ENCODE results near the gene PRAF2.

The PRAF2 gene

GRCh38 chrX:49043987-49044281 is 29.9 kb downstream of the PRAF2 start:
- DNase-seq = no peak
- intact Hi-C loops (cut with DNase I) = loop anchor here (1.0 to 5.0 kb wide), 2 partner anchors 42 to 87 kb away; partner anchors contain the start of genes GRIPAP1 and OTUD5

- peak; percentile 91 to 99 (median 94) for DNase-seq
- intact Hi-C loops (cut with DNase I) = loop anchor here (1.0 to 5.0 kb wide), 2 partner anchors 41 to 86 kb away; partner anchors contain the start of genes GRIPAP1 and OTUD5
Measured at GRCh38 chrX:49043220-49043986, 30.4 kb downstream of the PRAF2 start, which contains the start of gene TFE3. TFE3 (minus strand) TSS chrX:49043357; CDS start chrX:49043226, 131 bp downstream.

- DNase-seq = peak in 2 of 10 donors; percentile 11 to 87
- intact Hi-C loops (cut with DNase I) = loop anchor here (1.0 to 5.0 kb wide), 2 partner anchors 40 to 85 kb away; partner anchors contain the start of genes GRIPAP1 and OTUD5
Measured at GRCh38 chrX:49042581-49043219, 31.1 kb downstream of the PRAF2 start.

- peak in 2 of 10 donors; percentile 14 to 44 for DNase-seq
- intact Hi-C loops (cut with DNase I) = loop anchor here (5.0 kb wide), 1 partner anchor 85 kb away; the partner anchor contains the start of gene OTUD5
Measured at GRCh38 chrX:49041744-49042580, 31.8 kb downstream of the PRAF2 start.

- intact Hi-C loops (cut with DNase I) = loop anchor here (5.0 kb wide), 1 partner anchor 83 kb away; the partner anchor contains the start of gene OTUD5
- DNase-seq = no peak
Measured at GRCh38 chrX:49040376-49040955, 33.3 kb downstream of the PRAF2 start.

GRCh38 chrX:49039598-49040375 is 34.0 kb downstream of the PRAF2 start:
- intact Hi-C loops (cut with DNase I) = loop anchor here (5.0 kb wide), 1 partner anchor 82 kb away; the partner anchor contains the start of gene OTUD5
- peak in 8 of 10 donors; percentile 4 to 79 (median 24) for DNase-seq

- DNase-seq = peak in 3 of 10 donors; percentile 57 to 84 (median 59)
- intact Hi-C loops (cut with DNase I) = no loop called here
Measured at GRCh38 chrX:49037883-49038475, 35.8 kb downstream of the PRAF2 start.

GRCh38 chrX:49030283-49030682 is 43.5 kb downstream of the PRAF2 start:
- intact Hi-C loops (cut with DNase I) = no loop called here
- DNase-seq = peak in 3 of 10 donors; percentile 25 to 54 (median 39)

GRCh38 chrX:49029876-49030275 is 43.9 kb downstream of the PRAF2 start:
- intact Hi-C loops (cut with DNase I) = no loop called here
- peak in 1 of 10 donors; percentile 49 for DNase-seq

Measured in posterior cingulate gyrus (tissue), 11 donors.